Measurements from ENCODE around the gene WBP2NL. TPM values are rescaled to one million over a fixed set of nuclear protein-coding genes. Genes with fewer than 3 reads are reported as not detected.

Gene WBP2NL
- total RNA-seq, 2 donors from 2014 or later = 1.3 TPM; not detected in 1

DNA sequence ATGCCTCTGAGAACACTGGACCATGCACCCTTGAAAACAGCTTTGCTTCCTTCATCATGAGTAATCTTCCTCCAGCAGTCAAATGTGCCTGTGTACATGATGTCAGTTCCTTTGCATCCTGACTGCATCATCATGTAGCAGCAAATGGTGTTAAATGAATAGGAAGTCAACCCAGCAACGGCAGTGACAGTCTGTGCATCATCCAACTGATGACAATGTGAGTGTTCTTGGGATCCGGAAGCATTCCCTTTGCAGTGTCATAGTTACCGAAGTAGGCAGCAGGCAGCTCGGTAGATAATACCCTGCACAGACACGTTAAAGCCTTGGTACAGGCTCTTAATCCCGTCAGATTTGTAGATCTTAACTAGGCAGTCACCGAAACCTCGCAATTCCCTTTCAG lies 2.5 kb downstream of the WBP2NL start:
- ATAC-seq (ENCODE audit: insufficient number of reproducible peaks, low FRiP score, low read depth) (no peak), DNase-seq (ENCODE audit: low spot score) (no peak)
- Histone ChIP-seq H3K27ac (no peak overlapping the region), H3K4me1 (ENCODE audit: control insufficient read depth in 1 of 2, low read depth in 2 of 2) (no peaks in the 10 kb centered on the region), H3K4me3 (no peak overlapping the region), H3K27me3 (replicated peaks; ENCODE audit: insufficient read depth) (no peaks in the 10 kb centered on the region), H3K36me3 (no peaks in the 10 kb centered on the region), H3K9me3 (no peaks in the 10 kb centered on the region)
- TF ChIP-seq, protein P1, sequence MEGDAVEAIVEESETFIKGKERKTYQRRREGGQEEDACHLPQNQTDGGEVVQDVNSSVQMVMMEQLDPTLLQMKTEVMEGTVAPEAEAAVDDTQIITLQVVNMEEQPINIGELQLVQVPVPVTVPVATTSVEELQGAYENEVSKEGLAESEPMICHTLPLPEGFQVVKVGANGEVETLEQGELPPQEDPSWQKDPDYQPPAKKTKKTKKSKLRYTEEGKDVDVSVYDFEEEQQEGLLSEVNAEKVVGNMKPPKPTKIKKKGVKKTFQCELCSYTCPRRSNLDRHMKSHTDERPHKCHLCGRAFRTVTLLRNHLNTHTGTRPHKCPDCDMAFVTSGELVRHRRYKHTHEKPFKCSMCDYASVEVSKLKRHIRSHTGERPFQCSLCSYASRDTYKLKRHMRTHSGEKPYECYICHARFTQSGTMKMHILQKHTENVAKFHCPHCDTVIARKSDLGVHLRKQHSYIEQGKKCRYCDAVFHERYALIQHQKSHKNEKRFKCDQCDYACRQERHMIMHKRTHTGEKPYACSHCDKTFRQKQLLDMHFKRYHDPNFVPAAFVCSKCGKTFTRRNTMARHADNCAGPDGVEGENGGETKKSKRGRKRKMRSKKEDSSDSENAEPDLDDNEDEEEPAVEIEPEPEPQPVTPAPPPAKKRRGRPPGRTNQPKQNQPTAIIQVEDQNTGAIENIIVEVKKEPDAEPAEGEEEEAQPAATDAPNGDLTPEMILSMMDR (IDR thresholded peaks at IDR 0.05) = no peak

DNA sequence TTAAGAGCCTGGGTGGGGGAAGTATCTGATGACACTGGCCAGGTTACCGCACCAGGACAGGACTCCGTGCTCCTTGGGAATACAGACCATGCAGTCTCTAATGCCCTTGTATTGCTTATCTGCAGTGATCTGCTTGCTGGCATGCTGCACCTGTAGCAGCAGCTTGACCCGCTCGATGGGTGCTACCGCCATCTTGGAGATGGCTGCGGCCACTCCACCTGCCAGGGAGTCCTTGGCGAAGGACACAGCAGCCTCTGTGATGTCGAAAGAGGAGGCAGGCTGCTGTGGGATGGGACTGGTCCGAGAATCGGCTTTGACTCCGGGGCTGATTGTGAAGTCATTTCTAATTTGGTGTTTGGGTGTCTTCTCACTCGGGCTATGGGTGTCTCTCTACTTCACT lies 3.1 kb downstream of the WBP2NL start:
- DNase-seq (ENCODE audit: low spot score) (no peak), ATAC-seq (ENCODE audit: insufficient number of reproducible peaks, low FRiP score, low read depth) (no peak)
- H3K9me3 ChIP-seq = no peaks in the 10 kb centered on the region
- H3K27ac ChIP-seq = no peak overlapping the region
- no peaks in the 10 kb centered on the region for H3K36me3 ChIP-seq
- no peak overlapping the region for H3K4me3 ChIP-seq
- no peaks in the 10 kb centered on the region for H3K27me3 ChIP-seq (replicated peaks; ENCODE audit: insufficient read depth)
- TF ChIP-seq, protein P1 (IDR thresholded peaks at IDR 0.05) = no peak
- H3K4me1 ChIP-seq (ENCODE audit: control insufficient read depth in 1 of 2, low read depth in 2 of 2) = no peaks in the 10 kb centered on the region

DNA sequence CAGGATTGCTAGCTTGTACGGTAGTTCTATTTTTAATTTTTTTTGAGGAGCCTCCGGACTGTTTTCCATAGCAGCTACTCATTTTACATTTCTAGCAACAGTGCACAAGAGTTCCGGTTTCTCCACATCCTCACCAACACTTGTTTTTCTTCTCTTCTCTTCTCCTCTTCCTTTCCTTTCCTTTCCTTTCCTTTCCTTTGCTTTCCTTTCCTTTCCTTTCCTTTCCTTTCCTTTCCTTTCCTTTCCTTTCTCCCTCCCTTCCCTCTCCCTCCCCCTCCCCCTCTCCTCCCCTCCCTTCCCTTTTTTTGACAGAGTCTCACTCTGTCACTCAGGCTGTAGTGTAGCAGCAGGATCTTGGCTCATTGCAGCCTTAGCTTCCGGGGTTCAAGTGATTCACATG lies 9.3 kb downstream of the WBP2NL start:
- TF ChIP-seq, protein P1 (IDR thresholded peaks at IDR 0.05) = no peak
- ATAC-seq (ENCODE audit: insufficient number of reproducible peaks, low FRiP score, low read depth) = no peak
- H3K9me3 ChIP-seq = peaks cover 14% of the 10 kb centered on the region

DNA sequence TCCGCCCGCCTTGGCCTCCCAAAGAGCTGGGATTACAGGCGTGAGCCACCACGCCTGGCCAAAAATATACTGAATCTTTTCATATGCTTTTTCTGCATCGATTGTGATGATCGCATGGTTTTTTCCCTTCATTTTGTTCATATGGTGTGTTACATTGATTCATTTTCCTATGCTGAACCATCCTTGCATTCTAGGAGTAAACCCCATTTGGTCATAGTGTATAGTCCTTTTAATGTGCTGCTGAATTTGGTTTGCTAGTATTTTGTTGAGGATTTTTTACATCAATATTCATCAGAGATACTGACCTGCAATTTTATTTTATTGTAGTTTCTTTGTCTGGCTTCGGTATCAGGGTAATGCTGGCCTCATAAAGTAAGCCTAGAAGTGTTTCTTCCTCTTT lies 12.2 kb downstream of the WBP2NL start:
- H3K27me3 ChIP-seq (replicated peaks; ENCODE audit: insufficient read depth) = no peaks in the 10 kb centered on the region
- DNase-seq (ENCODE audit: low spot score) = no peak
- H3K4me1 ChIP-seq (ENCODE audit: control insufficient read depth in 1 of 2, low read depth in 2 of 2) = no peaks in the 10 kb centered on the region
- H3K4me3 ChIP-seq = no peak overlapping the region
- no peak for ATAC-seq (ENCODE audit: insufficient number of reproducible peaks, low FRiP score, low read depth)
- no peaks in the 10 kb centered on the region for H3K36me3 ChIP-seq
- no peak overlapping the region for H3K27ac ChIP-seq
- peaks cover 14% of the 10 kb centered on the region for H3K9me3 ChIP-seq
- TF ChIP-seq, protein P1 (IDR thresholded peaks at IDR 0.05) = no peak

More for the DNA sequence above, 9.3 kb downstream of the WBP2NL start:
- H3K27ac ChIP-seq = no peak overlapping the region
- no peaks in the 10 kb centered on the region for H3K27me3 ChIP-seq (replicated peaks; ENCODE audit: insufficient read depth)
- H3K4me1 ChIP-seq (ENCODE audit: control insufficient read depth in 1 of 2, low read depth in 2 of 2) = no peaks in the 10 kb centered on the region
- no peak overlapping the region for H3K4me3 ChIP-seq
- DNase-seq (ENCODE audit: low spot score) = no peak
- H3K36me3 ChIP-seq = no peaks in the 10 kb centered on the region

DNA sequence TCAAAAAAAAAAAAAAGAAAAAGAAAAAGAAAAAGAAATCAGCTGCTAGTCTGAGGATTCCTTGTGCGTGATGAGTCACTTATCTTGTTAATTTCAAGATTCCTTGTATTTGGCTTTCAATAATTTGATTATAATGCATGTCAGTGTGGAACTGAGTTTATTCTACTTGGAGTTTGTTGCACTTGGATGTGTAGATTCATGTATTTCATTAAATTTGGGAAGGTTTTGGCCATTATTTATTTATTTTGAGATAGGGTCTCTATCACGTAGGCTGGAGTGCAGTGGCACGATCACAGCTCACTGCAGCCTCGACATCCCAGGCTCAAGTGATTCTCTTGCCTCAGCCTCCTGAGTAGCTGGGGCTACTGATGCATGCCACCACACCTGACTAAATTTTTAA lies 14.8 kb downstream of the WBP2NL start:
- H3K27me3 ChIP-seq (replicated peaks; ENCODE audit: insufficient read depth) = no peaks in the 10 kb centered on the region
- TF ChIP-seq, protein P1 (IDR thresholded peaks at IDR 0.05) = no peak
- H3K9me3 ChIP-seq = peaks cover 14% of the 10 kb centered on the region
- no peak overlapping the region for H3K4me3 ChIP-seq
- no peak overlapping the region for H3K27ac ChIP-seq
- no peak for DNase-seq (ENCODE audit: low spot score)
- H3K4me1 ChIP-seq (ENCODE audit: control insufficient read depth in 1 of 2, low read depth in 2 of 2) = no peaks in the 10 kb centered on the region
- H3K36me3 ChIP-seq = no peaks in the 10 kb centered on the region
- ATAC-seq (ENCODE audit: insufficient number of reproducible peaks, low FRiP score, low read depth) = no peak
